Measurements from ENCODE around the gene HNF4A. TPM values are rescaled to one million over a fixed set of nuclear protein-coding genes. Genes with fewer than 3 reads are reported as not detected.

The HNF4A gene
- total RNA-seq, 5 donors from 2014 or later (not counting 1 experiment from before 2014, with no cell fraction given): 0.16 to 0.35 (median 0.32) TPM; not detected in 2

DNA sequence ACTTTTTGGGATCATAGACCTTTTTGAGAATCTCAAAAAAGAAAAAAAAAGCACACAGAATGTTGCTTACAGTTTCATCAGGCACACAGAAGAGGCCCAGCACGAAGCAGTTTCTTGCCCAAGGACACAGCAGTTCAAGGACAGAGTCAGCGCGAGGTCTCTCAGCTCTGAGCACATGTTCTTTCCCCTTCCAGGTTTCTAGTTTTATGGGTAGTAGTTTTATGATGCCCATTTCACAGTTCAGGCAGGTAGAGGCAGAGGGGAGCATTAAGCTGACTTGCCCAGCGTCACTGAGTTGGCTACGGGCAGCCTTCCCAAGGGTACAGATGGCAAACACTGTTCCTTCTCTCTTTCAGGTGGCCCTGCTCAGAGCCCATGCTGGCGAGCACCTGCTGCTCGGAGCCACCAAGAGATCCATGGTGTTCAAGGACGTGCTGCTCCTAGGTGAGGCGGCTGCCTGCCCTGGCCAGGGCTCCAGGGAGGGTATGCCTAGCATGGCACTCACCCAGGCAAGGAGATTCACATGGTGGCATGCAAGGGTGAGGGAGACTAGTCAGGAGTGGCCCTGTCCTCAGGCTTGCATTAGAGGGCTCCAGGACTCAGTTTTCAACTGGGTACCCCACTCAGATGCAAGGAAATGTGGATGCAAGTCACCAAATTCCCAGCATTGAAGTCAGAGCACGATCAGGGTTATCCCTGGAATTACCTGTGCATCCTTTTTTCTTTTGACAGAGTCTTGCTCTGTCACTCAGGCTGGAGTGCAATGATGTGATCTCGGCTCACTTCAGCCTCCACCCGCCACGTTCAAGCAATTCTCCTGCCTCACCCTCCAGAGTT lies 62.8 kb downstream of the HNF4A start:
- 73% methylated on average over 7 of the region's 13 CpGs for WGBS (ENCODE audit: insufficient coverage)
- Mint-ChIP-seq H3K4me3 (no peak overlapping the region), H3K36me3 (no peaks in the 10 kb centered on the region), H3K4me1 (no peaks in the 10 kb centered on the region), H3K27ac (no peak overlapping the region), H3K27me3 (peaks cover 0 to 17% of the 10 kb centered on the region in 2 donors), H3K9me3 (no peaks in the 10 kb centered on the region)
- no peak for DNase-seq
- Histone ChIP-seq H3K9me3 (no peaks in the 10 kb centered on the region), H3K36me3 (ENCODE audit: control insufficient read depth in 2 of 2, extremely low read depth in 1 of 2, insufficient read depth in 1 of 2, low read length in 1 of 2) (no peaks in the 10 kb centered on the region), H3K4me1 (ENCODE audit: control insufficient read depth in 1 of 2, extremely low read depth in 1 of 2, insufficient read depth in 2 of 2, low read length in 2 of 2) (no peaks in the 10 kb centered on the region), H3K4me3 (ENCODE audit: control insufficient read depth in 1 of 2, extremely low read depth in 1 of 2, low read length in 1 of 2) (no peak overlapping the region), H3K27ac (ENCODE audit: low read length) (no peak overlapping the region), H3K27me3 (replicated peaks in 1 of 2; ENCODE audit: control insufficient read depth in 2 of 2, extremely low read depth in 1 of 2, insufficient read depth in 2 of 2, low read length in 1 of 2) (peaks cover 2 to 31% of the 10 kb centered on the region in 2 experiments)
- ATAC-seq (replicated peaks in 1 of 4): no peak
- ChIA-PET CTCF (no interaction called here), POLR2A (no interaction called here)

DNA sequence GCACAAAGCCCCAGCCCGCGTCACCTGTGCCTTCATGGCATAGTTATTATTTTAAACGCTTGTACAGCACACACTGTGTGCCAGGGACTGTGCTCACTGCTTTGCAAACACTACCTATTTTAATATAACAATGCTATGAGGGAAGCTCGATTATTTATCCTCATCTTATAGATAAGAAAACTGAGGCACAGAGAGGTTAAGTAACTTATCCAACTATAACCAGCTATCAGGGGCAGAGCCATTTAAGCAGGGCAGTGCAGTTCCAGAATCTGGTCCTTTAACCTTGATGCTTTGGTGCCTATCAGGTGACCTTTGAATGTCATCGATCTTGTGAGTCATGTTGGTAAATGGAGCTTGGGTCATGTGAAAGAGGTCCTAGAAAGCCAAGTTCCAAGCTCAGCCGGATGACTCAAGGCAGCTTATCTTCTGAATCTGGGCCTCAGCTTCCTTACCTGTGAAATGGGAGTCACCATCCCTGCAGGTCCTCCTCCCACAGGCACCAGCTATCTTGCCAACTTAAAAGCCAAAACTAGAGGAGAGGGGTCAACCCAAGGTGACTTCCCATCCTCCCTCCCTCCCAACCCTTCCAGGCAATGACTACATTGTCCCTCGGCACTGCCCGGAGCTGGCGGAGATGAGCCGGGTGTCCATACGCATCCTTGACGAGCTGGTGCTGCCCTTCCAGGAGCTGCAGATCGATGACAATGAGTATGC lies 63.8 kb downstream of the HNF4A start:
- no peak overlapping the region for H3K27ac Mint-ChIP-seq

DNA sequence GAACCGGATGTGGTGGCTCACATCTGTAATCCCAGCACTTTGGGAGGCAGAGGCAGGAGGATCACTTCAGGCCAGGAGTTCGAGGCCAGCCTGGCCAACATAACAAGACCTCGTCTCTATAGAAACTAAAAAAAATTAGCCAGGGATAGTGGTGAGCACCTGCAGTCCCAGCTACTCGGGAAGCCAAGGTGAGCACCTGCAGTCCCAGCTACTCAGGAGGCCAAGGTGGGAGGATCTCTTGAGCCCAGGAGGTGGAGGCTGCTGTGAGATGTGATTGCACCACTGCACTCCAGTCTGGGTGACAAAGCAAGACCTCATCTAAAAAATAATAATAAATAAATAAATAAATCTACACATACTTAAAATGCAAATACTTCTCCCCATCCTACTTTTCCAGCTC lies 65.0 kb downstream of the HNF4A start:
- WGBS (ENCODE audit: insufficient coverage): 71% methylated on average over 1 of the region's 4 CpGs
- Mint-ChIP-seq H3K4me3 (no peak overlapping the region), H3K27me3 (peaks cover 0 to 20% of the 10 kb centered on the region in 2 donors), H3K36me3 (no peaks in the 10 kb centered on the region), H3K9me3 (no peaks in the 10 kb centered on the region), H3K4me1 (no peaks in the 10 kb centered on the region), H3K27ac (no peak overlapping the region)
- Histone ChIP-seq H3K4me1 (ENCODE audit: control insufficient read depth in 1 of 2, extremely low read depth in 1 of 2, insufficient read depth in 2 of 2, low read length in 2 of 2) (no peaks in the 10 kb centered on the region), H3K36me3 (ENCODE audit: control insufficient read depth in 2 of 2, extremely low read depth in 1 of 2, insufficient read depth in 1 of 2, low read length in 1 of 2) (no peaks in the 10 kb centered on the region), H3K4me3 (ENCODE audit: control insufficient read depth in 1 of 2, extremely low read depth in 1 of 2, low read length in 1 of 2) (no peak overlapping the region), H3K27me3 (replicated peaks in 1 of 2; ENCODE audit: control insufficient read depth in 2 of 2, extremely low read depth in 1 of 2, insufficient read depth in 2 of 2, low read length in 1 of 2) (peaks cover 2 to 23% of the 10 kb centered on the region in 2 experiments), H3K9me3 (no peaks in the 10 kb centered on the region), H3K27ac (ENCODE audit: low read length) (no peak overlapping the region)
- CTCF ChIA-PET: no interaction called here
- ATAC-seq (replicated peaks in 1 of 4): no peak
- DNase-seq: no peak
- POLR2A ChIA-PET: no interaction called here

More for the DNA sequence above, 63.8 kb downstream of the HNF4A start:
- Mint-ChIP-seq H3K36me3 (no peaks in the 10 kb centered on the region), H3K4me1 (no peaks in the 10 kb centered on the region), H3K4me3 (no peak overlapping the region), H3K9me3 (no peaks in the 10 kb centered on the region), H3K27me3 (peaks cover 0 to 20% of the 10 kb centered on the region in 2 donors)
- Histone ChIP-seq H3K4me1 (ENCODE audit: control insufficient read depth in 1 of 2, extremely low read depth in 1 of 2, insufficient read depth in 2 of 2, low read length in 2 of 2) (no peaks in the 10 kb centered on the region), H3K9me3 (no peaks in the 10 kb centered on the region), H3K4me3 (ENCODE audit: control insufficient read depth in 1 of 2, extremely low read depth in 1 of 2, low read length in 1 of 2) (no peak overlapping the region), H3K27ac (ENCODE audit: low read length) (no peak overlapping the region), H3K27me3 (replicated peaks in 1 of 2; ENCODE audit: control insufficient read depth in 2 of 2, extremely low read depth in 1 of 2, insufficient read depth in 2 of 2, low read length in 1 of 2) (peaks cover 2 to 27% of the 10 kb centered on the region in 2 experiments), H3K36me3 (ENCODE audit: control insufficient read depth in 2 of 2, extremely low read depth in 1 of 2, insufficient read depth in 1 of 2, low read length in 1 of 2) (no peaks in the 10 kb centered on the region)
- ChIA-PET CTCF (no interaction called here), POLR2A (no interaction called here)
- no peak for ATAC-seq (replicated peaks in 1 of 4)
- WGBS (ENCODE audit: insufficient coverage): 84% methylated on average over 8 of the region's 13 CpGs
- no peak for DNase-seq

DNA sequence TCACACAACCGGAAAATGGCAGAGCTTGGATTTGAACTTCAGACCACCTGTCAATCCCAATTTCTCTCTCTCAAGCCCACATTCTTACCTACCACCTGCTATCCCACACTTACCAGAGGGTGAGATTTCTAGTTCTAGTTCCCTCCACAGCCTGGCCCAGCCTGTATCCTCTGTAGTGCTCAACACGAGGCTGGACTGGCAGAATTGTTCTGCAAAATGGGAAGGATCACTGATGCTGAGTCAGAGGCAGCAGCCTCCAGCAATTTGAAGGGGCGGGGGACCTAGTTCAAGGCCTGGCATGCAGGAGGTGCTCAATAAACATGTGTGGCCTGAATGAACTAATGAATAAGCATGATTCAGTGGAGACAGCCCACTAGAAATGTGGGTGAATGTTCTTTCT lies 66.6 kb downstream of the HNF4A start:
- ChIA-PET POLR2A (no interaction called here), CTCF (no interaction called here)
- peaks cover 2 to 16% of the 10 kb centered on the region in 2 experiments for H3K27me3 ChIP-seq (replicated peaks in 1 of 2; ENCODE audit: control insufficient read depth in 2 of 2, extremely low read depth in 1 of 2, insufficient read depth in 2 of 2, low read length in 1 of 2)
- H3K27ac ChIP-seq (ENCODE audit: low read length): no peak overlapping the region
- Mint-ChIP-seq H3K4me1 (no peaks in the 10 kb centered on the region), H3K36me3 (no peaks in the 10 kb centered on the region), H3K4me3 (no peak overlapping the region), H3K9me3 (no peaks in the 10 kb centered on the region), H3K27me3 (peaks cover 0 to 17% of the 10 kb centered on the region in 2 donors), H3K27ac (no peak overlapping the region)
- no peaks in the 10 kb centered on the region for H3K9me3 ChIP-seq
- H3K4me3 ChIP-seq (ENCODE audit: control insufficient read depth in 1 of 2, extremely low read depth in 1 of 2, low read length in 1 of 2): no peak overlapping the region
- WGBS (ENCODE audit: insufficient coverage): 58% methylated on average over 3 of the region's 3 CpGs
- DNase-seq (no peak), ATAC-seq (replicated peaks in 1 of 4) (no peak)
- H3K4me1 ChIP-seq (ENCODE audit: control insufficient read depth in 1 of 2, extremely low read depth in 1 of 2, insufficient read depth in 2 of 2, low read length in 2 of 2): no peaks in the 10 kb centered on the region
- H3K36me3 ChIP-seq (ENCODE audit: control insufficient read depth in 2 of 2, extremely low read depth in 1 of 2, insufficient read depth in 1 of 2, low read length in 1 of 2): no peaks in the 10 kb centered on the region

DNA sequence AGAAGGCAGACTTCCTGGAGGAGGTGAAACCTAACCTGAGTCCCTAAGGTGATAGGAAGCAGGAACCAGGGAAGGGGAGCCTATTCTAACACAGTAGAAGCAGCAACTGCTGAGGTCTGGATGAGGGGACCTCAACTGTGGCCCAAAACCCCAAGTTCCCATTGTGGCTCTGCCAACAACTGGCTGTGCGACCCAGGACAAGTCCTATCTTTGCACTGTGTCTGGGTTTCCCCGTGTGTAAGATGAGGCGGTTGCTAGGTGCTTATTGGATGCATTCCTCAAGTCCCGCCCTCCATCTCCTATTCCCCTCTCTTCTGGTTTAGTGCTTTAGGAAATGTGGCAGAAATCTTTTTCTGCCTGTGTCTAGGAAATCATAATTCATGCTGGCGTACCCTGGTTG lies 68.0 kb downstream of the HNF4A start:
- Histone ChIP-seq H3K27me3 (replicated peaks in 1 of 2; ENCODE audit: control insufficient read depth in 2 of 2, extremely low read depth in 1 of 2, insufficient read depth in 2 of 2, low read length in 1 of 2) (peaks cover 2 to 16% of the 10 kb centered on the region in 2 experiments), H3K4me1 (ENCODE audit: control insufficient read depth in 1 of 2, extremely low read depth in 1 of 2, insufficient read depth in 2 of 2, low read length in 2 of 2) (no peaks in the 10 kb centered on the region), H3K27ac (ENCODE audit: low read length) (no peak overlapping the region), H3K9me3 (no peaks in the 10 kb centered on the region), H3K4me3 (ENCODE audit: control insufficient read depth in 1 of 2, extremely low read depth in 1 of 2, low read length in 1 of 2) (no peak overlapping the region), H3K36me3 (ENCODE audit: control insufficient read depth in 2 of 2, extremely low read depth in 1 of 2, insufficient read depth in 1 of 2, low read length in 1 of 2) (no peaks in the 10 kb centered on the region)
- ChIA-PET CTCF (no interaction called here), POLR2A (no interaction called here)
- WGBS (ENCODE audit: insufficient coverage): 33% methylated on average over 1 of the region's 5 CpGs
- H3K9me3 Mint-ChIP-seq: no peaks in the 10 kb centered on the region
- H3K27ac Mint-ChIP-seq: no peak overlapping the region
- DNase-seq (no peak), ATAC-seq (replicated peaks in 1 of 4) (no peak)
- H3K4me1 Mint-ChIP-seq: no peaks in the 10 kb centered on the region
- no peak overlapping the region for H3K4me3 Mint-ChIP-seq
- H3K36me3 Mint-ChIP-seq: no peaks in the 10 kb centered on the region
- H3K27me3 Mint-ChIP-seq: peaks cover 0 to 17% of the 10 kb centered on the region in 2 donors

DNA sequence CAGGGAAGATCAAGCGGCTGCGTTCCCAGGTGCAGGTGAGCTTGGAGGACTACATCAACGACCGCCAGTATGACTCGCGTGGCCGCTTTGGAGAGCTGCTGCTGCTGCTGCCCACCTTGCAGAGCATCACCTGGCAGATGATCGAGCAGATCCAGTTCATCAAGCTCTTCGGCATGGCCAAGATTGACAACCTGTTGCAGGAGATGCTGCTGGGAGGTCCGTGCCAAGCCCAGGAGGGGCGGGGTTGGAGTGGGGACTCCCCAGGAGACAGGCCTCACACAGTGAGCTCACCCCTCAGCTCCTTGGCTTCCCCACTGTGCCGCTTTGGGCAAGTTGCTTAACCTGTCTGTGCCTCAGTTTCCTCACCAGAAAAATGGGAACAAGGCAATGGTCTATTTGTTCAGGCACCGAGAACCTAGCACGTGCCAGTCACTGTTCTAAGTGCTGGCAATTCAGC lies 68.6 kb downstream of the HNF4A start:
- DNase-seq: no peak
- Mint-ChIP-seq H3K27ac (no peak overlapping the region), H3K4me3 (no peak overlapping the region), H3K9me3 (no peaks in the 10 kb centered on the region), H3K27me3 (peaks cover 0 to 17% of the 10 kb centered on the region in 2 donors), H3K36me3 (no peaks in the 10 kb centered on the region), H3K4me1 (no peaks in the 10 kb centered on the region)
- ChIA-PET POLR2A (no interaction called here), CTCF (no interaction called here)
- Histone ChIP-seq H3K4me1 (ENCODE audit: control insufficient read depth in 1 of 2, extremely low read depth in 1 of 2, insufficient read depth in 2 of 2, low read length in 2 of 2) (no peaks in the 10 kb centered on the region), H3K27ac (ENCODE audit: low read length) (no peak overlapping the region), H3K36me3 (ENCODE audit: control insufficient read depth in 2 of 2, extremely low read depth in 1 of 2, insufficient read depth in 1 of 2, low read length in 1 of 2) (no peaks in the 10 kb centered on the region), H3K4me3 (ENCODE audit: control insufficient read depth in 1 of 2, extremely low read depth in 1 of 2, low read length in 1 of 2) (no peak overlapping the region), H3K9me3 (no peaks in the 10 kb centered on the region), H3K27me3 (replicated peaks in 1 of 2; ENCODE audit: control insufficient read depth in 2 of 2, extremely low read depth in 1 of 2, insufficient read depth in 2 of 2, low read length in 1 of 2) (peaks cover 2 to 16% of the 10 kb centered on the region in 2 experiments)
- 85% methylated on average over 13 of the region's 14 CpGs for WGBS (ENCODE audit: insufficient coverage)
- no peak for ATAC-seq (replicated peaks in 1 of 4)
